HG03520 (cell line): Measurements from ENCODE around the gene PDE1A.
"Not testable (repeated sequence)": the region's sequence is repeated elsewhere in the genome, so short reads cannot be mapped to it uniquely, and the experiment has no call there.

Experiments
- ATAC-seq: cut with Tn5 transposase; IDR thresholded peaks from one replicate; pipeline ENCODE4 v1.9.1; 2021; ENCODE audit warnings: mild to moderate bottlenecking, moderate library complexity; ENCODE audit not compliant: unreplicated experiment

Gene PDE1A

DNA sequence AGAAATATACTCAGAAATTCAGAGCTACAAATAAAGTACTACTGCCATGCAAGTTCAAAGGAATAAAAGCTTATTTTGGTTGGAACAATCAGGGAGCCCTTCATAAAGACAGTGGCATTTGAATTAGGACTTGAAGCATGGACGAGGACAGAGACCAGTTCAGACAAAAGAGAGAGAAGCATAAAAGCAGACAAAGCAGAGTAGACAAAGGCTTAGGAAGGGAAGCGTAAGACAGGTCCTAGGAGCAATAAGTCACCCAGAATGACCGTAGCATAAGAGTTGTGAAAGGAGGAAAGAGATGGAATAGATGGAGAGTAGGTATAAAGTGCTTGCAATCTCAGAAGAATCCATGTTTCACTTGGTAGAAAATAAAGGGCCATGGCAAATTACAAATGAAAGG lies 14.0 kb downstream of the PDE1A start:
- ATAC-seq = no peak

GRCh38 chr2:182410120-182410519 lies 16.7 kb downstream of the PDE1A start:
- ATAC-seq = no peak

DNA sequence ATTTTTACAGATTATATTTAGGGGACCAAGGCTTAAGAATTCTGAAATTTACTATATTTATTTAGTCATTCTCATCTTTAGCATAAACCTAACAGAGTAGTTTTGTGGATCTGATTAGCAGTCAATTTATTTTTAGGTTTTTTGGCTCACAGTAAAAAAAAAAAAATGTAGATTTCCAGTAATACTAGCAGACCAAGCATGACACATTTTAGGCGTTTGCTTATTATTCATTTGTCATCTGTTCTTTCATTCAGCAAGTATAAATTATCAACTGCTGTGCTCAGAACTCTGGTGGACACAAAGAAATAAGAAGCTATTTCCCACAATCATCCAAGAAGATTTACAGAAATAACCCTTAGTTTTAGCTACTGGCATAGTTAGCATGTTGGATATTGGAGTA lies 20.6 kb downstream of the PDE1A start:
- no peak for ATAC-seq

- no peak for ATAC-seq
Measured at GRCh38 chr2:182404975-182405561, 21.8 kb downstream of the PDE1A start.

- ATAC-seq = no peak
Measured at GRCh38 chr2:182404092-182404491, 22.7 kb downstream of the PDE1A start.

DNA sequence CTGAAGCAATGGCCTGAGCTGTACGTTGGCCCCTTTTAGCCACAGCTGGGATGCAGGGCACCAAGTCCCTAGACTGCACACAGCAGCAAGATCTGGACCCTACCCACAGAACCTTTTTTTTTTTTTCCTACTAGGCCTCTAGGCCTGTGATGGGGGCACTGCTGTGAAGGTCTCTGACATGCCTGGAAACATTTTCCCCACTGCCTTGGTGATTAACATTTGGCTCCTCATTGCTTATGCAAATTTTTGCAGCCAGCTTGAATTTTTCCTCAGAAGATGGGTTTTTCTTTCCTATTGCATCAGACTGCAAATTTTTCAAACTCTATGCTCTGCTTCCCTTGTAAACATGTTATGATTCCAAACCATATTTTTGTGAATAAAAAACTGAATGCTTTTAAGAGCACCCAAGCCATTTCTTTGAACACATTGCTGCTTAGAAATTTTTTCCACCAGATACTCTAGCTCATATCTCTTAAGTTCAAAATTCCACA lies 33.5 kb downstream of the PDE1A start:
- ATAC-seq = no peak

DNA sequence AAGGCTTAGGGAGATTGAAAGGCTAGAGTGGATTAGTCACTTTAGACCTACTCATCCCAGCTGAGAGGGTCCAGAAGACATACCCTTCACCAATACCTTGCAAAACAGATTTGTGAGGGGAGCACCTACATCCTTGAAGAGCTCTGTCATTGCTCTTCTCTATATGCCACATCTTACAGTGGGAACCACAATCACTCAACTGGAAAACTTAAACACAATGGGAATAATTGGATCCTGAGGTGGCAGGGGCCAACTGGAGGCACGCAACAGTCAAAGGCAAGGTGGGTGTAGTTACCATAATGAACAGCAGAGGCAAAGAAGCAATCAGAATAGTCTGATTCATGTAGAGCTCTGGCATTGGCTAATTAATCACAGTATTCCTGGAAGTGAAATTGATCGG lies 35.4 kb downstream of the PDE1A start:
- no peak for ATAC-seq

DNA sequence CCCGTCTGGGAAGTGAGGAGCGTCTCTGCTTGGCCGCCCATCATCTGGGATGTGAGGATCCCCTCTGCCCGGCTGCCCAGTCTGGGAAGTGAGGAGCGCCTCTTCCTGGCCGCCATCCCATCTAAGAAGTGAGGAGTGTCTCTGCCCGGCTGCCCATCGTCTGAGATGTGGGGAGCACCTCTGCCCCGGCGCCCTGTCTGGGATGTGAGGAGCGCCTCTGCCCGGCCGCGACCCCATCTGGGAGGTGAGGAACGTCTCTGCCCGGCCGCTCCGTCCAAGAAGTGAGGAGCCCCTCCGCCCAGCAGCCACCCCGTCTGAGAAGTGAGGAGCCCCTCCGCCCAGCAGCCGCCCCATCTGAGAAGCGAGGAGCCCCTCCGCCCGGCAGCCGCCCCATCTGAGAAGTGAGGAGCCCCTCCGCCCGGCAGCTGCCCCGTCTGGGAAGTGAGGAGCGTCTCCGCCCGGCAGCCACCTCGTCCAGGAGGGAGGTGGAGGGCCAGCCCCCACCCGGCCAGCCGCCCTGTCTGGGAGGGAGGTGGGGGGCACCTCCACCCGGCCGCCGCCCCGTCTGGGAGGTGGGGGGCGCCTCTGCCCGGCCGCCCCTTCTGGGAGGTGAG lies 40.5 kb downstream of the PDE1A start:
- ATAC-seq = not testable (repeated sequence)

- ATAC-seq = no peak
Measured at GRCh38 chr2:182384860-182385259, 42.0 kb downstream of the PDE1A start.

DNA sequence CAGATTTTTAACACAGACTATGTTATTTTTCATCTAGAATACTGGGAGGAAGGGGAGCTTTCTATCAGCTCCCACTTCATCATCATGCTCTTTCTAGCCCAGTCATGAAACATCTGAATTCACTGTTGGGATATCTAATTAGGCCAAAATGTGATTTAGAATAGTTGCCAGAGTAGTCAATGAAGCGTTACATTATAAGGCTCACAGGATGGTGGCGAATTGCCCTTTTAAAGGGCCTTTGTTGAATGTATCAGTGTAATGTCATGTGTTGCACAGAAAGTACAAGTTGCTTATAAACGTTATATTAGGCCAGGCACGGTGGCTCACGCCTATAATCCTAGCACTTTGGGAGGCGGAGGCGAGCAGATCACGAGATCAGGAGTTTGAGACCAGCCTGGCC lies 45.6 kb downstream of the PDE1A start:
- no peak for ATAC-seq

- no peak for ATAC-seq
Measured at GRCh38 chr2:182379241-182379640, 47.6 kb downstream of the PDE1A start.

DNA sequence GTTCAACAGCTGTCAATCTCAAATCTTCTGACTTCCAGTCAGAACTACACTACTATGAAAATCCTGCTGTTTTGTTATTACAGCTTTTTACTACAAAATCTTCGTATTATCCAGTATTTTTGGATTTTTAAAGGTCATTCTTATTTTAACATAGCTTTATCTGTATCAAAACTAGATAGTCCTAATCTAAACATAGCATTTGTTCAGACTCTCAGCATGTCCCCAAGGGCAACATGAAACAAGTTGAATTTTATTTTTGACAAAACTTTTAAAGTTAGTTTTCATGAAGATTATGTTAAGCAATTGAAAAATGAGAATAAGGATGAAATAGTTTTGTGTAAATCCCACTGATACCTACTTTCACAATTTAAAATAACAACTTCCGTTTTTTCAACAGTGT lies 48.1 kb downstream of the PDE1A start:
- ATAC-seq = no peak

- no peak for ATAC-seq
Measured at GRCh38 chr2:182377467-182377866, 49.4 kb downstream of the PDE1A start.

DNA sequence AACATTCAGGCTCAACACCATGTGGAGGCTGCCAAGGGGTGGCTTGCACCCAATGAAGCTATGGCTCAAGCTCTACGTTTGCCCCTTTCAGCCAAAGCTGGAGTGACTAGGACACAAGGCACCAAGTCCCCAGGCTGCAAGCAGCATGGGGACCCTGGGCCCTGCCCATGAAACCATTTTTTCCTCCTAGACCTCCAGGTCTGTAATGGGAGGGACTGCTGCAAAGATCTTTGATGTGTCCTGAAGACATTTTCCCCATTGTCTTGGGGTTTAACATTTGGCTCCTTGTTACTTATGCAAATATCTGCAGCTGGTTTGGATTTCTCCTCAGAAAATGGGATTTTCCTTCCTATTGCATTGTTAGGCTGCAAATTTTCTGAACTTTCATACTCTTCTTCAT lies 51.0 kb downstream of the PDE1A start:
- no peak for ATAC-seq

GRCh38 chr2:182372661-182373060 lies 54.2 kb downstream of the PDE1A start:
- no peak for ATAC-seq

DNA sequence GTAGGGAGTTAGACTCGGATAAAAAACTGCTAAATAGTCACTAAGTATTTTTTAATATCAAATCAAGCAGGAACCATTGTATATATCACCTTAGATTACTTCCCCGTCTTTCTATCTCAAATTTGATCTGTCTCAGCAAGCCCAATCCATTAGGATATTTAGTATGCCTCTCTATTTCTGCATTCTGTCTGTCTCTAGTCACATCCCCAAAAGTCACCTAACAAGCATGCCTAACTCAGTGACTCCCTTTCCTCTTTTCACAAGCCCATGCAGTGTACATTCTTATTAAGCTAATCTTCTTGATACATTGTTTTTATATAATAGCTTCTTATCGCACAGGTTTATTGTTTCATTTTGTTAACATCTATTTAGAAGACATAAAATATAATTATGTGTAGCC lies 57.8 kb downstream of the PDE1A start:
- no peak for ATAC-seq

- no peak for ATAC-seq
Measured at GRCh38 chr2:182368446-182368845, 58.4 kb downstream of the PDE1A start.

DNA sequence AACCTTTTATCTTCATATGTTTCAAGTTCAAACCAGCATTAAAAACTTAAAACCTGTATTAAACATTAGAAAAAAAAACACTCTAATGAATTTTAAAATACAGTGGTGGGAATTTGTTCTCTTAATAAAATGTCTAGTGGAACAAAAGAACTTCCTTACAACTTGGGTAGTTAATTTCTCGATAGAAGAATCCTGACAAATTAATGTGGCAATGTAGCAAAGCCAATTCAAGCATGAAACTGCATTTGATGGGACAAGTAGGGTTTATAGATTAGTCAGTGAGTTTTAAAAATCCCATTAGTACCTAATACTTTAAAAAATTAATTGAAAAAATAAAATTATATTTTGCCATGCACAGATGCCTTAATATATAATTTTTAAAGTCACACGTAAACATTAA lies 59.4 kb downstream of the PDE1A start:
- no peak for ATAC-seq

DNA sequence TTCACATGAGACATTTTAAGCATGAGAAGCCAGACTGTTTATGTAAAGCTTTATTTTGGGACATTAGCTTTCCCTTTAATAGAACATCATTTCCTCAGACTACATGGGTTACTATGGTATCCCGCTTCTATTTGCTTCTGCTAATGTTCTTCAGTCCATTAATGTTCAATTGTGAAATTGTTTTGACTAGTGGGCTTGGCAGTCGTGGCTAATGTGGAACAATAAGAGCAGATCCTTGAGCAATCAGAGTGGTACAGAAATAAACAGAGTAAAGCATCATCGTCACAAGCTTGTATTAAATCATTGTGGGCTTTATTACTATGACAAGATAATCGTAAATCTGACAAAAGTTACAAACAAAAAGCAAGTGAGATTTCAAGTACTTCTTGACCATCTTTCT lies 60.2 kb downstream of the PDE1A start:
- ATAC-seq = no peak

DNA sequence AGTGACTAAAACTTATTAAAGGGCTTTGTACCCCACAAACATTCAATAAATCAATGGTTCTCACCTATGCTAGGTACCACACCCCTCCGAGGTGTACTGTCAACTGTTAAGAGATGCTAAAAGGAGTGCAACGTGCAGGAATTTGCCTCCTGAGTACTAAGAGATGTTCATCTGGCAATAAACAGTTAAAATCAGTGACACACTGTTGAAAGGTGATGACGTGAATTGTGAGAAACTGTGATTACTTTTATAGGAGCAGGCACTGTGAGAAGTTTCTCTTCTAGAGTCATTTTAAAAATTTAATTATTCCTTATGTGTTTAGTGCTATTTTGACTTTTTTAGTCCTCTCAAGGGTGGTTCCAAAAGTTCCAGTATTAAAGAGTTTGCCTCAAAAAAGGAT lies 61.0 kb downstream of the PDE1A start:
- no peak for ATAC-seq

DNA sequence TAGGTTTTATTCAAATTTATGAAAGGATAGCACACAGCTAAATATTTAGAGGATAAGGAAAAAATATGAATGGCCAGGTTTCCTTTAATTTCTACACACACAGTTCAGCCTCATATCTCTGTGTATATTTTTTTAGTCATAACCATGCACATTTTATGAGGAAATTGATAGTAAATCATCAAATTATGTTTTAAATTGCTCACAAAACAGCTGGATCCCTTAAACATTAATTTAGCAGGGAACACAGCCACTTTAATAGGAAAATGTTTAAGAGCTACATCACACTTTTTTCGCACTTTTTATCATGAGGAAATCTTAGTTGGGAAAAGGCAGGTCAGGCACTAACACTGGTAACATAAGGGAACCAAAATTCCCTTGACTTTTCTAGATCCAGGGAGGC lies 65.4 kb downstream of the PDE1A start:
- ATAC-seq = no peak

- ATAC-seq = no peak
Measured at GRCh38 chr2:182360663-182361260, 66.1 kb downstream of the PDE1A start.
